GM12892 (cell line): ENCODE results near the gene MED29.
A peak's percentile ranks its signal among the peaks of the same experiment; 100 is the strongest.

Experiments
- POLR2A ChIP-seq: IDR thresholded peaks from 2 replicates; pipeline ENCODE4 v1.6.1; 2011; ENCODE audit warnings: low read depth, low read length, control low read depth
- POLR2AphosphoS5 ChIP-seq: IDR thresholded peaks from 2 replicates; pipeline ENCODE4 v1.6.1; 2011; ENCODE audit warnings: low read depth, low read length, control low read depth
- TAF1 ChIP-seq: IDR thresholded peaks from 2 replicates; pipeline ENCODE4 v1.6.1; 2011; ENCODE audit warnings: low read depth, mild to moderate bottlenecking, control low read depth, low read length, borderline replicate concordance

GRCh38 chr19:39341719-39342604, 49.2 kb upstream of the MED29 start, which contains the start of gene SAMD4B:
- TF ChIP-seq POLR2AphosphoS5 = peak; percentile 98
- peak; percentile 96 for TF ChIP-seq TAF1
- peak; percentile 99 for TF ChIP-seq POLR2A
